ENCODE measurements around the gene PMVK. TPM values are rescaled to one million over a fixed set of nuclear protein-coding genes. Genes with fewer than 3 reads are reported as not detected.
A peak's percentile ranks its signal among the peaks of the same experiment; 100 is the strongest.

The PMVK gene
- total RNA-seq, 1 experiment from 2014 or later = 26.3 TPM

DNA sequence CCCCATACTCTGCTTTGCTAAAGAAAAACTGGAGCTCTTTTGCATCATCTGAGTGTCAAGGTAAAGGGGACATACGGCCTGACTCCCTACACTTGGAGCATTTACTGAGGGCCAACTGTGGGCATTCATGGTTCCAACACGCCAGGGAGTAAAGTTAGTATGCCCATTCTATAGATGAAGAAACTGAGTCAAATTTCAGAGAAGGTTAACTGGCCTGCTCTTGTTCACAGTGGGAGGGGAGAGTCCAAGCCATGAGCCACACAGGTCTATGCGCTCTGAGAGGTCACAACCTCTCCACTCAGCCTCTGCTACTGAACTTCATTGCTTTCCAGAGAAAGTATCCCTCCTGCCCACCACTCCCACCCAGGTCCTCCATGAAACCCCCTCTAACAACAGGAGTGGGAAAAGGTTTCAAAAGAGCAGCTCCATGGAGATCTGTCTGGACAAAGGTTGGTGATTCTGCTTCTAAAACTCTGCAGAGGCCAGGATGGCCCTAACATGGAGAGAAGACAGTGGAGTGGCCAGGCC is 59.6 kb downstream of the PMVK start:
- Histone ChIP-seq H3K9me3 (ENCODE audit: control insufficient read depth, low read depth, low read length) (no peaks in the 10 kb centered on the region), H4K8ac (replicated peaks; ENCODE audit: insufficient read length, low read depth, low read length) (no peak overlapping the region), H3K9ac (ENCODE audit: extremely low read depth, insufficient read length, low read length) (no peak overlapping the region), H3K4me2 (ENCODE audit: insufficient read depth, insufficient read length, low read length) (no peak overlapping the region), H3K14ac (ENCODE audit: insufficient read depth, low read length) (no peak overlapping the region), H2AK5ac (ENCODE audit: insufficient read length, low read length) (no peak overlapping the region), H2BK15ac (ENCODE audit: low read depth, low read length) (no peak overlapping the region), H2AFZ (ENCODE audit: low read length) (no peak overlapping the region), H3K4ac (ENCODE audit: low read depth, low read length) (no peak overlapping the region), H2BK20ac (ENCODE audit: low read depth, low read length, poor library complexity, severe bottlenecking) (no peak overlapping the region), H2BK120ac (ENCODE audit: low read depth, low read length, poor library complexity, severe bottlenecking) (no peak overlapping the region), H3K79me2 (ENCODE audit: insufficient read depth, low read length) (no peaks in the 10 kb centered on the region), H3K18ac (ENCODE audit: insufficient read length, low read depth, low read length) (no peak overlapping the region), H3K27ac (ENCODE audit: insufficient read length, low read depth, low read length) (no peak overlapping the region), H3K79me1 (ENCODE audit: insufficient read depth, low read depth, low read length, poor library complexity, severe bottlenecking) (no peaks in the 10 kb centered on the region), H3T11ph (ENCODE audit: low read length) (no peak overlapping the region), H4K20me1 (ENCODE audit: control insufficient read depth, insufficient read depth, insufficient read length) (no peaks in the 10 kb centered on the region), H3K23me2 (ENCODE audit: insufficient read length, low read depth, low read length, poor library complexity, severe bottlenecking) (no peaks in the 10 kb centered on the region), H4K91ac (ENCODE audit: insufficient read length, low read depth, low read length) (no peak overlapping the region), H3K56ac (ENCODE audit: insufficient read length, low read depth, low read length) (no peak overlapping the region), H4K5ac (ENCODE audit: insufficient read length, low read depth, low read length) (no peak overlapping the region), H3K4me1 (ENCODE audit: insufficient read depth, low read length) (0 out of 2 replicates have a peak, but pooled peaks cover 2% of the 10 kb centered on the region), H3K27me3 (ENCODE audit: insufficient read depth, low read length) (0 out of 2 replicates have a peak, but pooled peaks cover 2% of the 10 kb centered on the region), H2BK12ac (ENCODE audit: insufficient read length, low read depth, low read length) (no peak overlapping the region), H2BK5ac (ENCODE audit: insufficient read length, low read length) (no peak overlapping the region), H3K23ac (ENCODE audit: insufficient read length, low read depth, low read length) (no peak overlapping the region)
- Mint-ChIP-seq H3K36me3 (ENCODE audit: insufficient read depth in 1 of 3, low read depth in 3 of 3) (no peaks in the 10 kb centered on the region), H3K27ac (no peak overlapping the region), H3K4me1 (peaks cover 3 to 4% of the 10 kb centered on the region in 2 experiments), H3K9me3 (no peaks in the 10 kb centered on the region; a peak in 1 of 5 replicates), H3K27me3 (ENCODE audit: low read depth) (no peaks in the 10 kb centered on the region; the same call in 1 of the 2 replicates), H3K4me3 (no peak overlapping the region; a peak in 1 of 5 replicates)
- no CpG with 5 or more reads among the region's 3 CpGs for WGBS (ENCODE audit: extremely low coverage, insufficient read length, low lambda C conversion rate)
- peak; percentile 2 for DNase-seq
- TF ChIP-seq, protein P1, sequence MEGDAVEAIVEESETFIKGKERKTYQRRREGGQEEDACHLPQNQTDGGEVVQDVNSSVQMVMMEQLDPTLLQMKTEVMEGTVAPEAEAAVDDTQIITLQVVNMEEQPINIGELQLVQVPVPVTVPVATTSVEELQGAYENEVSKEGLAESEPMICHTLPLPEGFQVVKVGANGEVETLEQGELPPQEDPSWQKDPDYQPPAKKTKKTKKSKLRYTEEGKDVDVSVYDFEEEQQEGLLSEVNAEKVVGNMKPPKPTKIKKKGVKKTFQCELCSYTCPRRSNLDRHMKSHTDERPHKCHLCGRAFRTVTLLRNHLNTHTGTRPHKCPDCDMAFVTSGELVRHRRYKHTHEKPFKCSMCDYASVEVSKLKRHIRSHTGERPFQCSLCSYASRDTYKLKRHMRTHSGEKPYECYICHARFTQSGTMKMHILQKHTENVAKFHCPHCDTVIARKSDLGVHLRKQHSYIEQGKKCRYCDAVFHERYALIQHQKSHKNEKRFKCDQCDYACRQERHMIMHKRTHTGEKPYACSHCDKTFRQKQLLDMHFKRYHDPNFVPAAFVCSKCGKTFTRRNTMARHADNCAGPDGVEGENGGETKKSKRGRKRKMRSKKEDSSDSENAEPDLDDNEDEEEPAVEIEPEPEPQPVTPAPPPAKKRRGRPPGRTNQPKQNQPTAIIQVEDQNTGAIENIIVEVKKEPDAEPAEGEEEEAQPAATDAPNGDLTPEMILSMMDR (conservative IDR thresholded peaks at IDR 0.05) = no peak

Small RNAs within 50 kb of the gene (microRNA-seq; reads per million reads assigned to microRNA genes)
- gene MIR4258 (ENCODE audit: borderline microRNAs expressed) = not detected

Other genes with a start within 250 kb of the PMVK start
- gene KCNN3, start 66.4 kb downstream of the PMVK start, total RNA-seq (2021) = 0.83 TPM in 2 replicates
- gene PBXIP1, start 19.4 kb upstream of the PMVK start, total RNA-seq (2021) = 21.6 and 22.5 TPM in 2 replicates
- gene PYGO2, start 25.1 kb upstream of the PMVK start, total RNA-seq (2021) = 38.7 and 39.5 TPM in 2 replicates
- gene SHC1, start 34.0 kb upstream of the PMVK start, total RNA-seq (2021) = 168 and 173 TPM in 2 replicates
- 279 and 283 TPM in 2 replicates for gene CKS1B, start 38.0 kb upstream of the PMVK start, total RNA-seq (2021)
- gene FLAD1, start 46.6 kb upstream of the PMVK start, total RNA-seq (2021) = 97.0 and 102 TPM in 2 replicates
- 1.4 and 2.8 TPM in 2 replicates for gene LENEP, start 56.9 kb upstream of the PMVK start, total RNA-seq (2021)
- gene ZBTB7B, start 66.1 kb upstream of the PMVK start, total RNA-seq (2021) = 33.5 and 38.3 TPM in 2 replicates
- 0.35 and 0.44 TPM in 2 replicates for gene DCST2, start 97.1 kb upstream of the PMVK start, total RNA-seq (2021)
- not detected in 2 replicates for gene DCST1, start 97.1 kb upstream of the PMVK start, total RNA-seq (2021)
- 29.6 and 30.6 TPM in 2 replicates for gene ADAM15, start 114.6 kb upstream of the PMVK start, total RNA-seq (2021)
- 11.7 and 11.8 TPM in 2 replicates for gene EFNA4, start 127.0 kb upstream of the PMVK start, total RNA-seq (2021)
- gene EFNA3, start 142.1 kb upstream of the PMVK start, total RNA-seq (2021) = 3.9 and 4.6 TPM in 2 replicates
- 1.4 and 1.9 TPM in 2 replicates for gene EFNA1, start 191.2 kb upstream of the PMVK start, total RNA-seq (2021)
- 24.9 and 26.0 TPM in 2 replicates for gene SLC50A1, start 199.1 kb upstream of the PMVK start, total RNA-seq (2021)
- 47.4 and 48.5 TPM in 2 replicates for gene DPM3, start 203.8 kb upstream of the PMVK start, total RNA-seq (2021)
- 149 and 152 TPM in 2 replicates for gene KRTCAP2, start 236.6 kb upstream of the PMVK start, total RNA-seq (2021)
- gene TRIM46, start 237.1 kb upstream of the PMVK start, total RNA-seq (2021) = 16.5 and 18.4 TPM in 2 replicates

Measured in H9 (cell line).